ENCODE data around the gene QRFPR. TPM values are rescaled to one million over a fixed set of nuclear protein-coding genes. Genes with fewer than 3 reads are reported as not detected.

The QRFPR gene
- total and polyA plus RNA-seq, 2 of the 4 experiments (the other 2 are of a cell fraction): not detected

DNA sequence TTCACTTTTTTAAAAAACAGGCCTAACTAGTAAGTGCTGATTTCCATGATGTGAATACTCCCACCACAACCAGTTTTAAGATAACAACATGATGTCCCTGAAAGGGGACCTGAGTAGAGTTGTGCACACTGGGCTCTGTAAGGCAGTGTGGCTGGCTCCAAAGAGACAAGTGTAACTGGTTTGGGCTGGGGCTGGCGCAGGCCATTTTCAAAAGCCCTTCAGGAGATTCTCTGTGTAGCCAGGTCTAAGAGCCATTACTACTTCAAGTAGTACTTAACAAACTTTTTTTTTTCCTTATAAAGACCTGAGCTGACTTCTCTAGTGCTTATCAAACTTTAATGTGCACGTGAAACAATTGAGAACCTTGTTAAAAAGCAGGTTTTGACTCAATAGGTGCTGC, 4.3 kb downstream of the QRFPR start:
- Histone ChIP-seq H2AK5ac (ENCODE audit: low read depth, low read length) (no peak overlapping the region), H3K4me3 (ENCODE audit: insufficient read depth, low read depth, low read length) (no peak overlapping the region), H3K14ac (replicated peaks; ENCODE audit: low read depth, low read length) (no peak overlapping the region), H3K4me2 (ENCODE audit: low read depth, low read length) (no peak overlapping the region), H3K56ac (ENCODE audit: extremely low read depth, insufficient read depth, low read length) (no peak overlapping the region), H2BK120ac (ENCODE audit: low read depth, low read length) (no peak overlapping the region), H3K27ac (ENCODE audit: insufficient read depth, low read length) (no peak overlapping the region), H2BK20ac (ENCODE audit: low read depth, low read length) (no peak overlapping the region), H3K4ac (ENCODE audit: low read depth, low read length) (no peak overlapping the region), H3K27me3 (ENCODE audit: control insufficient read depth, insufficient read depth, low read length) (peaks cover 17% of the 10 kb centered on the region), H3K9me3 (ENCODE audit: control insufficient read depth, insufficient read depth, low read length) (no peaks in the 10 kb centered on the region), H4K91ac (ENCODE audit: insufficient read depth, low read depth, low read length) (no peak overlapping the region), H3K23ac (ENCODE audit: low read depth, low read length) (no peak overlapping the region), H2BK15ac (ENCODE audit: low read depth, low read length) (no peak overlapping the region), H3K18ac (ENCODE audit: low read depth, low read length) (no peak overlapping the region), H2AFZ (replicated peaks; ENCODE audit: low read length, poor library complexity) (no peak overlapping the region), H3K9me1 (ENCODE audit: insufficient read depth, low read length) (no peaks in the 10 kb centered on the region), H2AK9ac (replicated peaks; ENCODE audit: low read depth, low read length, poor library complexity) (no peak overlapping the region), H4K5ac (ENCODE audit: low read depth, low read length) (no peak overlapping the region), H4K20me1 (ENCODE audit: insufficient read depth, low read length) (no peaks in the 10 kb centered on the region), H2BK5ac (ENCODE audit: low read depth, low read length, poor library complexity, severe bottlenecking) (no peak overlapping the region), H3K79me1 (ENCODE audit: low read depth in 1 of 2, low read length in 2 of 2) (no peaks in the 10 kb centered on the region), H3K36me3 (ENCODE audit: control insufficient read depth, insufficient read depth, low read length) (no peaks in the 10 kb centered on the region), H4K8ac (ENCODE audit: low read depth in 2 of 2, low read length in 2 of 2) (no peak overlapping the region), H3K9ac (ENCODE audit: low read depth, low read length) (no peak overlapping the region), H3K4me1 (ENCODE audit: control insufficient read depth, insufficient read depth, low read length) (no peaks in the 10 kb centered on the region)
- intact Hi-C loops (cut with micrococcal nuclease) (loop anchor here (10.0 kb wide), 1 partner anchor 448 kb away; the partner anchor contains the start of gene CCNA2), in situ Hi-C loops (cut with MboI; ENCODE audit: low sequenced_read_pairs) (no loop called here), dilution Hi-C loops (cut with HindIII; ENCODE audit: low sequenced_read_pairs, unreplicated experiment) (no loop called here)
- no peak for ATAC-seq (ENCODE audit: low read depth)
- TF ChIP-seq CHD1 (IDR thresholded peaks at IDR 0.05; ENCODE audit: low read depth, low read length) (no peak), RAD21 (IDR thresholded peaks at IDR 0.05; ENCODE audit: low read length) (no peak), FOS (IDR thresholded peaks at IDR 0.05; ENCODE audit: low read depth, low read length) (no peak), ELK1 (IDR thresholded peaks at IDR 0.05; ENCODE audit: borderline replicate concordance, low read depth, low read length) (no peak), BHLHE40 (IDR thresholded peaks at IDR 0.05; ENCODE audit: low read depth, low read length) (no peak), SMC3 (IDR thresholded peaks at IDR 0.05; ENCODE audit: low read depth, low read length) (no peak), MXI1 (IDR thresholded peaks at IDR 0.05; ENCODE audit: borderline replicate concordance, low read depth, low read length) (no peak), NFE2L2 (IDR thresholded peaks at IDR 0.05; ENCODE audit: low read depth, low read length) (no peak), USF2 (IDR thresholded peaks at IDR 0.05; ENCODE audit: low read depth, low read length) (no peak), MAZ (IDR thresholded peaks at IDR 0.05; ENCODE audit: borderline replicate concordance, low read depth, low read length) (no peak), POLR2A (IDR thresholded peaks at IDR 0.05; ENCODE audit: low read depth, low read length) (no peak)
- TF ChIP-seq, protein P1, sequence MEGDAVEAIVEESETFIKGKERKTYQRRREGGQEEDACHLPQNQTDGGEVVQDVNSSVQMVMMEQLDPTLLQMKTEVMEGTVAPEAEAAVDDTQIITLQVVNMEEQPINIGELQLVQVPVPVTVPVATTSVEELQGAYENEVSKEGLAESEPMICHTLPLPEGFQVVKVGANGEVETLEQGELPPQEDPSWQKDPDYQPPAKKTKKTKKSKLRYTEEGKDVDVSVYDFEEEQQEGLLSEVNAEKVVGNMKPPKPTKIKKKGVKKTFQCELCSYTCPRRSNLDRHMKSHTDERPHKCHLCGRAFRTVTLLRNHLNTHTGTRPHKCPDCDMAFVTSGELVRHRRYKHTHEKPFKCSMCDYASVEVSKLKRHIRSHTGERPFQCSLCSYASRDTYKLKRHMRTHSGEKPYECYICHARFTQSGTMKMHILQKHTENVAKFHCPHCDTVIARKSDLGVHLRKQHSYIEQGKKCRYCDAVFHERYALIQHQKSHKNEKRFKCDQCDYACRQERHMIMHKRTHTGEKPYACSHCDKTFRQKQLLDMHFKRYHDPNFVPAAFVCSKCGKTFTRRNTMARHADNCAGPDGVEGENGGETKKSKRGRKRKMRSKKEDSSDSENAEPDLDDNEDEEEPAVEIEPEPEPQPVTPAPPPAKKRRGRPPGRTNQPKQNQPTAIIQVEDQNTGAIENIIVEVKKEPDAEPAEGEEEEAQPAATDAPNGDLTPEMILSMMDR (conservative IDR thresholded peaks at IDR 0.05; ENCODE audit: low read depth, low read length): no peak
- CTCF ChIA-PET: no interaction called here
- POLR2A ChIA-PET (ENCODE audit: unreplicated experiment): no interaction called here
- BruUV-seq (replicated peaks): no TSS peak
- no CpG with 5 or more reads among the region's 2 CpGs for WGBS, 2 experiments (ENCODE audit: extremely low coverage in 2 of 2, insufficient read length in 1 of 2)
- DNase-seq: no peak

Data from IMR-90 (cell line).